GM19035 (cell line): ENCODE results near the gene CHD6.

Experiments
- ATAC-seq: cut with Tn5 transposase; IDR thresholded peaks from one replicate; pipeline ENCODE4 v1.9.1; 2021; ENCODE audit not compliant: unreplicated experiment

CHD6 gene

DNA sequence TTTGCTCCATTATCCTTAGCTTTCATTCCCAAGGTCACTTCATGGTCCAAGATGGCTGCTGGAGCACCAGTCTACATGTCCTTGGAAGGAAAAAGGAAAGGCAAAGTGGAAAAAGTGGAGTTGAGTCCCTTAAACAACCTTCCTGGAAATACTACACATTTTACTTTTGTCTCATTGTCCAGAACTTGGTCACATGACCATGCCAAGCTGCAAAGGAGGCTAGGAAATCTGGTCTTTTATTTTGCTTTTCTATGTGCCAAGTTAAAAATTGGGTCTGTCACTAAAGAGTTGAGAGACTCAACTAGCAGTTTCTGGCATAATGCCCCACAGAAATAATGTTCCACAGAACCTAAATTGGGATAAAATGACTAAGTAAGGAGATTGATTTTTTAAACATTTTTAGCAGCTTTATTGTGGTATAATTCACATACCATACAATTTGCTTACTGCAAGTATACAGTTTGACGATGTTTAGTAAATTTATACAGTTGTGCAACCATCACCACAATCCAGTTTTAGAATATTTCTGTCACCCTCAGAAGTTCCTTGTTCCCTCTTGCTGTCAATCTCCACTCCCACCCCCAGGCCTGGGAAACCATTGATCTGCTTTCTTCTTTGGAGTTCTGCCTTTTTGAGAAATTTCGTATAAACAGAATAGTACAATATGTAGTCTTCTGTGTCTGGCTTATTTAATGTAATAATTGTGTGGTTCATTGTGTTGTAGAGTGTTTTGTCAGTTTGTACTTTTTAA, 5.6 kb upstream of the CHD6 start:
- no peak for ATAC-seq

DNA sequence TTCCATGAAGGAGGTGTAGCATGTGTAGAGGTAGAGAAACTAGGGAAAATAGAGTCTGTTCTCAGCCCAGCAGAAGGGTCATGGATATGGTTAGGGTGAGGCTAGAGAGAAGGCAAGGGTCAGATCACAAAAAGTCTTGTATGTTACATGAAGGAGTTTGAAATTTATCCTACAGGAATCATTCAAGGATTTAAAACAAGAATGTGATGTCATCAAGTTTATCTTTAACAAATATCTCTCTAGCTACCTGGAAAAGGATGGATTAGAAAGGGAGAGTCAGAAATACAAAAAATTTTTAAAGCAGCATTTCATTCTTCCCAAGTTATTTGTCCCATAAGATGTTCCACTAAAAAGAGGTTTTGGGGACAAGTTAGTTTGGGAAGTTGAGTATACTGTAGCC, 4.4 kb upstream of the CHD6 start:
- ATAC-seq: no peak

DNA sequence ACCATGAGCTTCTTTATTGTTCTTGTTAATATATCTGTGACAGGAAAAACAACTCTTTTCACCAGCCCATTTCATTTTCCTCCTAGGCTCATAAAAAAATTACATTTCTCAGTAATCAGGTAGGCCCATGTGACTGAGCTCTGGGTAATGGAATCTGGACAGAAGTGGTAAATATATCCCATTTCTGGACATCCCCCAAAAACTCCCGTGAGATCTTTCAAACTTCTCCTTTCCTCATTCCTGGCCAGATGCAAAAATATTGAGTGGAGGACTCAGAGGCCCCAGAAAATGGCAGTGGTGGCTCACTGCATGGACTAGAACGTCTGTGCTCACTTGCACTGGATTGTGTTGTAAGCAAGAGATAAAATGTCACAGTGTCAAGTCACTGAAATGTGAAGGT, 3.8 kb upstream of the CHD6 start:
- no peak for ATAC-seq

DNA sequence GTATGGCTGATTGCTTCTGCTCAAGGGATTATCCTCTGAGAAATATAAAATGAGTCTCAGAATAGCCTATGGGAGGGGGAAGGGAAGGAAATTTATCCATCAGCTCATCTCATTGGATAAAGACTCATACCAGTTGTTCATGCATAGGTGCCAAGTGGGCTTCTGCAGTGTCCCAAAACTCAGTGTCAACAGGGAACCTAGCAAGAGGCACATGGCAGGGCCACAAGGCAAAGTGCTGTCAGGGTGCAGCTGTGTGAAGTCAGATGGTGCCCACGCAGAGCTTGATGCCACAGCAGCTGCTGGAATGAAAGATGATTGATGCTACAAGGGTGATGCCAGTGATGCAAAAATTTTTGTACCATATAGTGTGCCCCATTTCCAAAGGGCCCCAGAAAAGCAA, 3.2 kb upstream of the CHD6 start:
- ATAC-seq: no peak

DNA sequence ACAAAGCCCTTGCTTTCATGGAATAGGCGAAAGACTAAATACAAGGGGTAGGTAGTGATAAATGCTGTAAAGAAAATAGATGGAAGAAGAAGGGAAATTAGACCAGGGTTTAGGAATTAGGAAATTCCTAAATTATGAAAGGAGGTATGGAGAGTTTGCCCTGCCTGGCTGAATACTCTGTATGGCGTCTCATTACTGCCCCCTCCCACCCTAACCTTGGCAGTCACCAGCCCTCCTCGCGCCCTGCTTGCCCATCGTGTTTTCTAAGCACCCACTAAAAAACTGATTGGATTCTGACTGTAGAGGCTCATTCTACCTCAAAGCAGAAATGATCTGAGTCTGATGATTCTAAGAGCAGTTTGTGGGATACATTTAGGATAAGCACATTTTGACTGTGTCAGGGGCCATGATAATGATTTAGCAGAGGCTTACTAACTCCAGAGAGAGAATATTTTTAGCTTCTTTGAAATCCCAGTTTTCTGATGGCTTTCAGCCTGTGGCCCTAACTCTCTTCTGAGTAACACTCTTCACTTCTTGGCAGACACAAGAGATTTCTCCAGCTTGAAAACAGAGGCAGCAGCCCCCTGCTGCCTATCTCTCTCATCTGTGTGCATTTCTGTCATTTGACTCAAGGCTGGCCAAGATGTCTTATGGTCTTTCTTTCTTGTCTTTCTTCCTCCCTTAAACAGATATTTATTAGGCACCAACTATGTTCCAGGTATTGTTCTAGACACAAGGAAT, 1.4 kb upstream of the CHD6 start:
- ATAC-seq: no peak

DNA sequence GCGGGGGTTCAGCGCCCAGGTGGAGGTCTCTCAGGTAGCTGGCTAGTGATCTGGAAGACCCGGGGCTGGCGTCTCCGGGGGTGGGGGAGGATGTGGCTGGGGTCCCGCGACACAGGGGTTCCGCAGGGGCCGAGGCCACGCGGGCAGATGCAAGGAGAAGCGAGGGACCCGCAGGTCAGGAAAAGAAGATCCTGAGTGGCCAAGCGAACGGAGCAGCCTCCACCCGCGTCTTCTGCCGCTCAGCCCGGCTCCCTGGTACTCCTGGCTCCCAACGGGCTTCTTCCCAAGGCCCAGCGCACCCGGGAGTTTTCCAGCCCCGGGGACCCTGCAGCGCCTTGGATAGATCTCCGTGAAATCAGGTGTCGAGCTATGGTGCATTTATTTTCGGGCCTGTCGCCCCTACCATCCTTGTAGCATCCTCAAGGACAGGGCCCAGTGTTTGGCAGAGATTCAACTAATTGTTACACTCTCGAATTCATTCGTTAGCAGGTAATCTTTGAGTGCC, 682 bp upstream of the CHD6 start:
- no peak for ATAC-seq

DNA sequence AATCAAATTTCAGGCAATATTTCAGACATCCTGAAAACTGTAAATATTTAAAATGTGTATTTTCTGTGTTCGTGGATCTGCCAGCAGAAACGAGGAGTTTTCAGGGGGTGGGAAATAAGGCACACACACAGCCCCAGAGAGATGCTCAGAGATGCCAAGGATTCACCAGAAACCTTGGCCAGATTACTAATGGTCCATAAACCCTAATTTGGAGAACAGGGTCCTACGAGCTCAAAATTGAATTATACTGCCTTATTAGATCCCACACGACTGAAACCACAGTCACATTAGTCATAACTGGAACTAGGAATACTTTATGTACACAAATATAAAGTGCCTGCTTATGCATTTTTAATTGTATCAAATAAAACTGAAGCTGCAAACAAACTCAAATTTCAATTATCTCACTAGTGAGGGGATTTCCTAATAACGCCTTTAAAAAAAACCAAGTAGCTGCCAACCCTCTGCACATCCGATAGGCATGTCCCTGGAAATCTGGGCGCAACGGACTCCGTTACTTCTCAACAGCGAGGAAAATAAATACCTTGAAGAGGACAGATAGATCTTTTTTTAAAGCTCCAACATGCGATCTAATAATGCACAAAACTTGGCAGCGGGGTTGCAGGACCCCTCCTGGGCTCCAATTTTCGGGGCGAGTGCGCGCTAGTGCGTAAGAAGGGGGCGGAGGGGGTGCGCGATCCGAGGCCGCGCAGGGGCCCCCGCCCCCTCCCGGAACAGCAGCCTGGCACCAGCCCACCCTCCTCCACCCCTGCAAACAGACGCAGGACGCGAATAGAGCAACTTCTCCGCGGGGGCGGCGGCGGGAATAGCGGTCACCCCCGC, 897 bp downstream of the CHD6 start:
- peak; percentile 10 for ATAC-seq

DNA sequence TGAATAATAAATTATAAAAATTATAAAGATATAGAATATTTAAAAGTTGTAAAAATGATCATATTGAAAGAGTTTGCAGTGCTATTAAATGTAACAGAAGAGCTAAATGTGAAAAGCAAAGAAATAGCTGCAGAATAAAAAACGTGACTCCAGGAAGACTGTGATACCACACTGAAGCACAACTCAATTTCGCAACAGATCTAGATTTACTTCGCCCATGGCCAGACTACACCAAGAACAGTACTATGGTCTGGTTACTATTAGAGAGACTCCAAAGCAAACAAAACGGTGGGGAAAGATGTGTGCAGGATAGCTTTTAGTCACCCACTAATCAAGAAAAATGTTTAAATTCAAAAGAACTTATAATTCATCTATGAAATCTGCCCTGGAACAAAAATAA, 1.9 kb downstream of the CHD6 start:
- no peak for ATAC-seq

GRCh38 chr20:41615676-41616075, 2.5 kb downstream of the CHD6 start:
- no peak for ATAC-seq

DNA sequence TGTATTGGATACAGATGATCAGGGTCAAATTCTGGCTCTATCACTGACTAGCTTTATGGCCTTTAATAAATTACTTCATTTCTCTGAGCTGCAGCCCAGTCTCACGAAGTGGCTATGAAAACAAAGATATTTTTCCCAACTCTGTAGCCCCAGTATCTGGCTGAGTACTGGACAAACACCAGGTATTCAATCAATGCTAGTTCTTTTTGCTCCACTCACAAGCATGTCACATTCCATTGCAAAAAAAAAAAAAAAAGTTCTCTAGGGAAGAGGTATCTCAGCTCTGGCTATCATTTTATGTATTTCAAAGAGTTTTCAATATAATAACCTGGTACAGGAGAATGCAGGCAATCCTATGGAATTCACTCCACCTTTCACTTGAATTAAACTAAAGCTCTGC, 3.1 kb downstream of the CHD6 start:
- no peak for ATAC-seq

- no peak for ATAC-seq
Observed at GRCh38 chr20:41613321-41613720, 4.9 kb downstream of the CHD6 start.

DNA sequence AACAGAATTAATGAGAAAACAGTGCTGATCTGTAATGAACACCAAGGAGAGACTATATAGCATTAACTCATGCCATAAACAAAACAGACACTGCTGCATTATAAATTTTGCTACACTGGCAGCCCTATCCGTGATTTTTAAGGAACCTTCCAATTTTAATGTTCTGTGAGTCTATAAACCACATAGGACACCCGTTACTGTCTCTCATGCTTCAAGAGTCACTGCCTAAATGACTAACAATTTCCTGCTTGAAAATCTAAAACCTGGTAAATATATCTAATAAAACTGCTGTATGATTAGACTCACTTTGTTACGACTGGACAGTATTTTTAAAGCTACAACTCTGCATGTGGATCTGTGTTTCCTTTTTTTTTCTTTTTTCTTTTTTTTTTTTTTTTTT, 8.7 kb downstream of the CHD6 start:
- no peak for ATAC-seq

DNA sequence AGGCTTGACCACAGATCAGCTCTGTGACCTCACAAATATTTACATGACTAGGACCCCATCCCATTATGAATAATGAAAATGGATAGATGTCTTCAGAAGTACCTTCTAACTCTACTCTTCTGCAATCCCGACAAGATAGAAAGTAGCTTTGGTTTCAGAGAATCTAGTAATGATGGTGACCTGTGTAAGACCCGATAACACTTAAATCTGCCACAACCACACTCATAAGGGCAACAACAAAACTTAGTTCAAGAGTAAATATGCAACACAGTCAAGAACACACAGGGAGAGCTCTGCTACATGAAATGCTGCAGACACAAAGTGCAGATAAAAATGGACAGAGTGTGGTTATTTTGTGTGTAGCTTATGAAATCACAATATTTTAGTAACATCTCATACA, 9.6 kb downstream of the CHD6 start:
- ATAC-seq: no peak

DNA sequence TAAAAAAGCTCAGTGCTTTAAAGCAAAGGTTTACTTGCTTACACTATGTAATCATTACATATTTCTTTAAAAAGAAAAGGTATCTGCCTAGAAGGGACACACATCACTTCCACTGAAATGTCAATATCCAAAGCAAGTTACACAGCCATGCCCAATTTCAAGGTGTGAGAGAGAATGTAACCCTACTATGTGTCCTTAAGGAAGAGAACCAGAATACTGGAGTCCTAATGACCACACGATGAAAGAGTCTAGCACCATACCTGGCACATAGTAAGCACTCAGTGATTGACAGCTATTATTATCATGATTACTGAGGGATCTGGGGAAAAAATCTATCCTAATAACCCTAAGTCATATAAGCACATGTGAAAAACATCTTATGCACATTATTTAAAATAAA, 10.4 kb downstream of the CHD6 start:
- ATAC-seq: no peak

GRCh38 chr20:41604002-41604401, 14.2 kb downstream of the CHD6 start:
- ATAC-seq: no peak

GRCh38 chr20:41601742-41602141, 16.4 kb downstream of the CHD6 start:
- no peak for ATAC-seq

DNA sequence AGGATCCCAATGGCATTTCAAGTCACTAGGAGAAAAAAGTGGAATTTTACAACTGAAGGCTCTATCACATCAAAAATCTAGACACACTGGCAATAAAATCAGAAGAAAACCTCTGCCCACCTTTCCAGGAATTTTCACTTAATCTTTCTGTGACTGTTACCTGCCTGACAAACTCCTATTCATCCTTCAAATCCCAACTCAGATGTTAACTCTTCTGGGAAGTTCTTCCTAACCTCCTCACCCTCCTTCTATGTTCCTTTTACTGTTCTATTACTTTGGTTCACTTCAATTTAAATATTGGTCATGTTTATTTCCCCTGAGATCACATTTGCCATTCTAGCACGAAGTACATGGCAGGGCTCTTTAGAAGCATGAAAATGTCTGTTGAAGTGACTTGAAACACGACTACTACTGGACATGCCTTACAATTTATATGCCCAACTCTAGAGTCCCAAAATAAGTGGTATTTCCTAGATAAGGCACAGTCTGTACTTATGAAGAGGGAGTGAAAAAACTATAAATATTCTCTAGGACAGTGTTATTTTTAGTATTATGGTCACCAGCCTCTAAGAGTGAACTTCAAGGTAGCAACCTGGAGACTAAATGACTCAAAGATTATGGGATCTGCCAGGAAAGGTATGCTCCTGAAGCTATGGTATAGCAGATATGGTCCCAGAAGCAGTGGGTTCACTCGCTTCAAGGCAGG, 17.1 kb downstream of the CHD6 start:
- no peak for ATAC-seq

DNA sequence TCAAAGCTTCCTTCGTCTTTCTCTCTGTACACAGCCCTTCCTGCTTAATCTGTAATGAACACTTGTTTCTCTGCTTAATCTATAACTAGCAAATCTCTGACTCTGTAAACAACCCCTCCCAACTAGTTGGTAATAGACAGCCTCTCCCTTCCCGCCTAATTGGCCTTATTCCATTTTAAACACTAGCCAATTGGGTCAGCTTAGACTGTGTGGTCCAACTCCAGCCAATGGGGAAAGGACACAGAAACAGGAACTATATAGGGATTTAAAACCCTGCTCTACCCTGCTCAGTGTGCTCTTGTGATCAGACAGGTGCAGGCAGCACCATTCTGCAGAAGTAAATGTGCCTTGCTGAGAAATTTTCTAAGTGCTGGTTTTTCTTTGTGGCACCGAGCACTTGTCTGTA, 18.5 kb downstream of the CHD6 start:
- no peak for ATAC-seq

DNA sequence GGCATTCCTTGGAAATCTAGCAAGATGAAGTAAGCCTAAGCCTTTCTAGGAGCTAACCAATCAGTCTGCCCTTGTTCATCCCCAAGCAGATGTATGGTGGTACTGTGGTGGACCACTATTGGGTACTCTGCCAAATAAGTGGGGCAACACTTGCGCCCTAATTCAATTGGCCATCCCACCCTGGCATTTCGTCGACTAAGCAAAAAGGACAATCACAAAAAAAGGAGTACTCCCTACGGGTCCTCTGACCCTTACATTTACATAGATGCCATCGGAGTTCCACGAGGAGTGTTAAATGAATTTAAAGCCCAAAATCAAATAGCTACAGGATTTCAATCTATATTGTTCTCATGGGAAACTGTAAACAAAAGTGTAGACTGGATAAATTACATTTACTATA, 19.5 kb downstream of the CHD6 start:
- ATAC-seq: no peak

DNA sequence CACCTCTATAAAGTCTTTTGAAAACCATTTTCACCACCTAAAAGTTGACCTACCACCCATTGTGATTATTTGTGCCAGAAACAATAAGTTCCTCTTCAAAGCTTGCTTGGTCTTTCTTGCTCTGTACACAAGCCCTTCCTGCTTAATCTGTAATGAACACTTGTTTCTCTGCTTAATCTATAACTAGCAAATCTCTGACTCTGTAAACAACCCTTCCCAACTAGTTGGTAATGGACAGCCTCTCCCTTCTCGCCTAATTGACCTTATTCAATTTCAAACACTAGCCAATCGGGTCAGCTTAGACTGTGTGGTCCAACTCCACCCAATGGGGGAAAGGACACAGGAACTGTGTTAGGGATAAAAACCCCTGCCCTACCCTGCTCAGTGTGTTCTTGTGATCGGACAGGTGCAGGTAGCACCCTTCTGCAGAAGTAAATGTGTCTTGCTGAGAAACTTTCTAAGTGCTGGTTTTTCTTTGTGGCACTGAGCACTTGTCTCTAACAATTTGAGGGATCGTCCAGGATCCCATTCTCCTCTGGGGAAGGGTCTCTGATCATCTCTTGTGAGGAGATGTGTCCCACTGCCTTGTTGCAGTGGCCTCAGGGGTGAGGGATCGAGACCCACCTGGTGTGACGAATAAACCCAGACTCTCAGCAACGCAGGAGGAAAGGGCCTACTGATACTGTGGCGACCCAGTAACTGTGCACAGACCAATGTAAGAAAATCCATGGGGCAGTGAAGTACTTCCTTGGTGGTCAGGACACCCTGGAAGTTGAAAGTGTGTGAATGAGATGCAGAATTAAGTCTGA, 23.5 kb downstream of the CHD6 start:
- no peak for ATAC-seq
